Stimulated activated CD4-positive, alpha-beta T cell treated with anti-CD3 and anti-CD28 coated beads, Interleukin-1b, Interleukin-23, amount 100 ng/mL, for 1 hour (primary cell): Measurements from ENCODE around the gene FTO.

Experiments
- DNase-seq, 2 donors: peaks; one replicate each; pipeline ENCODE4 v3.0.0-alpha.2; 2020; ENCODE audit warnings: low read depth in 2 of 2

Gene FTO

DNA sequence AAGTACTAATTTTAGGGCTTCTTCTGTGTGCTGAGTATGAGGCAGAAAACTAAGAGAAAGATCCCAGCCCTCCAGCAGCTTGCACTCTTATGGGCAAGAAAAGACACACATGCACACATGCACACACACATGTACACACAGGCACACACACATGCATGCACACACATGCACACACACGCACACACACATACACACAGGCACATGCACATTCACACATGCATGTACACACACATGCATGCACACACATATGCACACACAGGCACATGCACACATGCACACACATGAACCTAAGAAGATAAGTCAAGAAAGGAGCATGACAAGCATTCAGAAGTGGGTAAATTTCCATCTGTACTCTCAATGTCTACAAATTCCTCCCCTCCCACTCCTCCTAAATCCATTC lies 452.4 kb downstream of the FTO start:
- DNase-seq, result no peak

DNA sequence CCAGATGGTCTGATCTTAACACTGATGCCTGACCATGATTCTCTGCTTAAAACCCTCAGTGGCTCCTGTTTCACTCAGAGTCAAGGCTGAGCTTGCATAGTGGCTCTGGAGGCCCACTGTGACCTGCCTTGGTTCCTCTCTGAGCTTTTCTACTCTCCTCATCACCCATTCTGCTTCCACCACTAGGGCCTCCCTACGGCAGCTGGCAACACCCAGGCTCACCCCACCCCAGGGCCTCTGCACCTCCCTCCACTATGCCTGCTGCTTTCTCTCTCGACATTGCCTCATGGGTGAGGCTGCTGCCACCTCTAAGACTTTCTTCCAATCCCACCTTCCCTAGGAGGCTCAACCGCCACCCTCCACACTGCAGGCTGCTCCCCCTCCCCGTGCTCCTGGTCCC lies 455.0 kb downstream of the FTO start:
- no peak for DNase-seq

DNA sequence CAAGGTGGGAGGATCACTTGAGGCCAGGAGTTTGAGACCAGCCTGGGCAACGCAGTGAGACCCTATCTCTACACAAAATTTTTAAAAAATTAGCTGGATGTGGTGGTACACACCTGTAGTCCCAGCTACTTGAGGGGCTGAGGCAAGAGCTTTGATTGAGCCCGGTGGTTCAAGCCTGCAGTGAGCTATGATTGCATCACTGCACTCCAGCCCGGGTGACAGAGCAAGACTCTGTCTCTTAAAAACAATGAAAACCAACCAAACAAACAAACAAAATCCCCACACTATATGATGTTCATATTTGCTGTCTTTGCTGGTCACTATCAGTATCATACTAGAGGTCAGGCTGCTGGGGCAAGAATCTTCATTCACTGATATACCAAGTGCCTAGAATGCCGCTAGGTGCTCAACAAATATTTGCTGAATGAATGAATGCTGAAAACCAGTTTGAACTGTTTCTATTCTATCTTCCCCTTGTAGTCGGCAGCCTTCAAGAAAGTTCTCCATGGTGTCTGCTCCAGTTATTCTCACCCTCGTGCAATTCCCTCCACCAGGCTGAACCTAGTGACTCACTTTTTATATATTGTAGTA lies 455.6 kb downstream of the FTO start:
- DNase-seq, result no peak

DNA sequence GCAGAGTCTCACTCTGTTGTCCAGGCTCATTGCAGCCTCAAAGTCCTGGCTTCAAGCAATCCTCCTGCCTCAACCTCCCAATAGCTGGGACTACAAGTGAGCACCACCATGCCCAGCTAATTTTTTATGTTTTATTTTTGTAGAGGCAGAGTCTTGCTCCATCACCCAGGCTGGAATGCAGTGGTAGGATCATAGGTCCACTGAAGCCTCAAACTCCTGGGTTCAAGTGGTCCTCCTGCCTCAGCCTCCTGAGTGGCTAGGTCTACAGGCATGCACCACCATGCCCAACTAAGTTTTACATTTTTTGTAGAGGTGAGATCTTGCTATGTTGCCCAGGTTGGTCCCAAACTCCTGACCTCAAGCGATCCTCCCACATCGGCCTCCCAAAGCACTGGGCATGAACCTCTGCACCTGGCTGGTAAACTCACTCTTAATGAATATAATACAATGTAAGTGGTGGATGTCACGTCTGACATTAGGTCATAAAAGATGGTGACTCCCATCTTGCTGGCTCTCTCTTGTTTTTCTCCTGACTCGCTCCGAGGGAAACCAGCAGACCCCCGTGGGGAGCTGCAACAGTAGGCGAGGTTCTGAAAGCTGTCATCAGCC lies 456.4 kb downstream of the FTO start:
- no peak for DNase-seq

DNA sequence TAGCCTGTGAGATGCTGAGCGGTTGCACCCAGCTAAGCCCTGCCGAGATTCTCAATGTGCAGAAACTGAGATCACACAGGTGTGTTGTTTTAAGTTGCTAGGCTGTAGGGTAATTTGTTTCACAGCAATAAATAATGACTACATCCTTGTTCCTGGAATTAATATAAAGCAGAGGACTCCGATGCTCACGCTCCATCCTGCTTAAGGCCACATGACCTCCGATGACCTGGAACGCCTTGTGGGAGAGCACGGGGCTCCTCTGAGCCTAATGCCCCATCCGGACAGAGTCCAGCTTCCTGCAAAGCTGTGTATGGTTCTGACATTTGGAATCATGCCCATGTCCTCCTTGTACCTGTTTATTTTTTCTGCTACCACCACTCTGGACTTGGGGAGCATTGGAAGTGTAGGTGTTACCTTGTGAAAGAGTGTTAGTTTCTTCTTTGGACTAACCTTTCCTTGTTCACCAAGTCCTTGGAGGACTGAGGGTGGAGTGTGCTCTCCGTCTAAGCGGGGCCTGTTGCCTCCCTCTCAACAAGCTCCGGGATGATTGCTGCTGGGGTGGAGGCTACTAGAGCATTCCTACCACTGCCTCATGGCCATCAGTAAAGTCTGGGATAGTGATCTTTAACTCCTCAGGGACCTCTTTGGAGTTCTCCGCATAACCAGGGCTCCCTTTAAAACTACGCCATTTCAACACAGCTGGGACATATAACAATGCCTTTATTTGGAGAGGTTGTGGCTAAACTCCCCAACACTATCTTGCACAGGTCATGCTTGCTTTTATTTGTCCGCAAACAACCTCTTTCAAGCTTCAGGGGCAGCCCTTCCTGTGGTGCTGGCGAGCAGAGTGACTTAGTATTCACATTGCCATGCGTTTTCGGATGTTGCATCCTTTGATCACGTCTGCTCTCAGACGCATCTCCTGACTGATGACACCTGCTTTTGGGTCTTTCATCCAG lies 457.3 kb downstream of the FTO start:
- DNase-seq, result no peak

DNA sequence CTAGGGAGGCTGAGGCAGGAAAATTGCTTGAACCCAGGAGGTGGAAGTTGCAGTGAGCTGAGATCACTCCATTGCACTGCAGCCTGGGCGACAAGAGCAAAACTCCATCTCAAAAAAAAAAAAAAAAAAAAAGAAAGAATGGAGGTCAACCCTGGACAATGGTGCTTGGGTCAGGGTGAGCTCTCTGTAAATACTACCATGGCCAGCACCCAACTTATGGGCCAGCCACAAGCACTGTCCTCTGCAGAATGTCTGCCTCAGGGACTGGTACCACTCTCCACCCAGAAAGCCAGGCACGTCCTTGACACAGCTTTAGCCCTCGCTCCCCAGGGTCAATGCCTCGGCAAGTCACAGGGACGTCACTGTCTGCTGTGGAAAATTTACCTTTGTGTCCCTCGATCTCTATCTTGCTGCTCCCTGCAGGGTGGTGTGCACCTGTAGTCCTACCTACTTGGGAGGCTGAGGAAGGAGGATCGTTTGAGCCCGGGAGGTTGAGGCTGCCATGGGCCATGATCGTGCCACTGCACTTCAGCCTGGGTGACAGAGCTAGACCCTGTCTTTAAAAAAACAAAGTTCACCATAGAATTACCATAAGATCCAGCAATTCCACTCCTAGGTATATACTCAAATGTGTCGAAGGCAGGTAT lies 459.4 kb downstream of the FTO start:
- DNase-seq, result no peak

DNA sequence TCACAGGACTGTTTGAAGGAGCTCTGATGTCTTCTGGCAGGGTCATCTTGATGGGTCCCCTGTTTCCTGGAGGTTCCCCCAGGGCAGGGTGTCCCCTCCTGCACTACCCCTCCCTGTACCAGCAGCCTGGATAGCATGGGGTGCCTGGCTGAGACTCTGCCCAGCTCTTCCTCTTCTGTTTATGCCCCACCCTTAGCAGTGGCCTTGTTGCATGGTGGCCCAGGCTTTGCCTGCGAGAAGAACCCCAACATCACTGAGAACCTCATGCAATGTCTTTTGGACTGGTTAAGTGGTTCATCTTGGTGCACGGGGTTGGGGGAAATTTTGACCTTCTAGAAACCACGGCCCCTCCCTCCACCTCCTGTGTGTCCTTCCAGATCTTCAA lies 460.8 kb downstream of the FTO start:
- DNase-seq, result no peak

DNA sequence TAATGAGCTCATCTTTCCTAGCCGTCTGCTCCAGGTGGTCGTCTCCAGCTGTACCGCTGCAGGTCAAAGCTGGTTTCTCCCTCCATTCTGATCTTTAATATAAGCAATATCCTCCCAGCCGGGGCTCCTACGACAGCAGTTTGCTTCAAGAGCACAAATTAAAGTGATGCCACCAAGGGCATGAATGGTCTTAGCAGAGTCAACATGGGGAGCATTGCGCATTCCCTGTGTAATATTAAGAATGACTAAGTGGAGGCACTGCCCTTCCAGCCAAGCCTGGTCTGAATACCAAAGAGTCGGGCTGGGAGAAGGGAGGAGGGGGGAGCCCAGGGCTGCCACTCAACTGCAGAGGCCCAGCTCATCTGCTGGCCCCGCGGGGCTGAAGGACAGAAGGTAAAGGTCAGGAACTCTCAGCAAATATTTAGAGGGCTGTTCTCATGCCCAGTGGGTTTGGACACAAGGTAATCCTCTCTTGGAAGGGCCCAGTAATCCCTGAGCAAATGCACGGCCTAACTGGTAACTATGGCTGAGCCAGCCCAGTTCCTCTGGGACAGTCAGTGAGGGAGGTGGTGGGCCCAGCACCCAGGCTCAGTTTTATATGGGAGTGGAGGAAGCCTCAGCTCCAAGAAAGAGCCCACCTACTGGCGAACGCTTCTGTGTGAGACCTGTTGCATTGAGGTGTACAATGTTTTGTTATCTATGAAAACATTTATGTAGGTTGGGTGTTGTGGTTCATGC lies 461.4 kb downstream of the FTO start:
- no peak for DNase-seq

DNA sequence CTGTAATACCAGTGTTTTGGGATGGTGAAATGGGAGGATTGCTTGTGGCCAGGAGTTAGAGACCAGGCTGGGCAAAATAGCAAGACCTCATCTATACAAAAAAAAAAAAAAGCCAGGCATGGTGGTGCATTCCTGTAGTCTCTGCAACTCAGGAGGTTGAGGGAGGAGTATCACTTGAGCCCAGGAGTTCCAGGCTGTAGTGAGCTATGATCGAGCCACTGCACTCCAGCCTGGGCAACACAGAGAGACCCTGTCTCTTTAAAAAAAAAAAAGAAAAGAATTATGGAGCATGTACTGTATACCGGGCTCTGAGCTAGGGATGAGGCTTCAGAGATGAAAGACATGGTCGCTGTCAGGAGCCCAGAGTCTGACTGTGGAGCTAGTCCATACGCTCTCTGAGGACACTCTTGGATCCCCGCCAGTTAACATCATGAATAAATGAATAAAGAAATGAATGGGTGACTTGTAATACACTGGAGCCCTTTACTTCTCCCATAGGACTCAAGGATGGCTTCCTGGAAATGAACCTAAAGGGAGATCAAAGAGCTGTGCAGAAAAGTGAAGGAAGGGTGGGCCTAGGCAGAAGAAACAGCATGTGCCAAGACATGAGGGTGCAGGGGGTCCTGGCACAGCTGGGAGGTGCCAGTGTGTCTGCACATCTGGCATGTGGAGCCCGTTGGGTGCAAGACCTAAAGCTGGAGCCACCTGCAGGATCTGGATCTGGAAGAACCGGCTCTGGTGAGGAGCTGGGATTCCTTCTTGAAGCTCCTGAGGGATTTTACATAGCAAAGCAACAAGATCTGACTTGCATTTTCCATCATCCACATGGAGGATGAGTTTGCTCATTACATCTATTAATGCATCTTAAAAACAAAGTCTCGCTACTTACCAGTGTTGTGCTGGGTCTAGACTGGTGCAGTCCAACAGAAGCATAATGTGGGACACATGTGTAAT lies 462.2 kb downstream of the FTO start:
- no peak for DNase-seq

DNA sequence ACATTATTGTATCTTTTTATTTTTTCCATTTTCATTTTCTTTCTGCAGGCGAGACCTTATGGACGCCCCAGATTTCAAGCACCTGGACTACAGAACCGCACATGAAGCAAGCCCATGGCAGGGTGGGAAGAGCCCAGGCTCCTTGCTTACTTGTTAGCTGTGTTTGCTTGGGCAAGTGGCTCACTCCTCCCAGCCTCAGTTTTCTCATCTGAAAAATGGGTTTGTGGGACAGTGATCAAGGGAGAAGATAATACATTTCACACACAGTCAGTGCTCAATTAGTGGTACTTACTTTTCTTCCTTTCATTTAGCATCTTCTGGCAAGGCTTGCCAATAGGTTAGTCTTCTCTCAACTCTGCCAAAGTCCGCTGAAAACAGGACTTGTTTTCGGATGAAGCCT lies 465.2 kb downstream of the FTO start:
- no peak for DNase-seq

DNA sequence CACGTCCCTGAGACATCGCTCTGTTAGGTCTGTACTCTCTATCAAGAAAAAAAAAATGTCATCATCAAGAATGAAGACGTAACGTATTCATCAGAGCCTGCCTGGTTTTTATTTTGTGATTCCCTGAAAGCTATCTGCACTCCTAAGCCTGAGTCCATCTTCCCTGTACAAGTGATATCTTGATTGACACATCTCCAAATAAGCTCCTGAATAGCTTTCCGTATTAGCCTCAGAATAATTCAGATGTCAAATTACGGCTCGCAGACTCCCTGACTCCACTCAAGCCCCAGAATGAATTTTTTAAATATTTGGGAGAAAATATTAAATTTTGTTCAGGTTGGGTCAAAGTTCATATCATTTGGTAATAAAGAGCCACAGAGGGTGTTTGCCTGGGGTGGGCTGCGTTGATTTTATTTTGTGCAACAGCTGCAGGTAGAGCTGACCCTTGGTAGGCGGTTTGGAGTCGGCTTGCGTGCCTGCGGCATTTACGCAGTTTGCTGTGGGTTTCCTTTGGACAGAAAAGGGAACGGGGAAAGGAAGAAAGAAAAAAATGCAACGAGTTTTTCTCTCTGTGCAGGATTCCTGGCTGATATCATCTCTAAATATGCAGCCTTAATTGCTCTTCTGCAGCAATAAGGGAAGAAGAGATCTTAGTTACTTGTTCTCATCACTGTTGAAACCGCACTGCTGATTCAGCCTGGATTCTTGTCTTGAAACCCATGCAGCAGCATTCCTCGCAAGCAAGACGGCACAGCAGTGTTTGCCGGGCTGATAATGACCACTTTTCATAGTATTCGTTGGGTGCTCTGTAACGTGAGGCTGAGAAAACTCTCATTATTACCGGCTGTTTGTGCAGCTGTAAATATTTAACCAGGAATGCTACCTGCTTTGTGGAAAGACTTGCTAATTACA lies 467.9 kb downstream of the FTO start:
- no peak for DNase-seq

DNA sequence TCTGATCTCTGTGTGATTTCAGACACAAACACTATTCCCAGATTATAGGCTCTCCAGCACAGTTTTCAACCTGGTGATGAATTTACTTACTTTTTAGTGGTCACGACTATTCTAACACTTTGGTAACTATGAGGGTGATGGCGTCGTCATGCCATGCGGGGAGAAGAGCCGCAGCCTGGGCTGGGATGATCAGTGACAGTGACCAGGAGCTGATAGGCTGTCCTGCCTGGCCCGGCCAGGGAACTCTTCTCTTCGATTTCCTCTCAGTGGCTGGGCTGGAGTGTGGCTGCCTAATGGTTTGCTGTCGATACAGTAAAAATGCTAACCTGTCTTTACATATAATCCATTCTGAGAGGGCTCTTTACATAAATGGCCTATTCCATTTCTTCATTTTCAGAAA lies 469.5 kb downstream of the FTO start:
- no peak for DNase-seq

DNA sequence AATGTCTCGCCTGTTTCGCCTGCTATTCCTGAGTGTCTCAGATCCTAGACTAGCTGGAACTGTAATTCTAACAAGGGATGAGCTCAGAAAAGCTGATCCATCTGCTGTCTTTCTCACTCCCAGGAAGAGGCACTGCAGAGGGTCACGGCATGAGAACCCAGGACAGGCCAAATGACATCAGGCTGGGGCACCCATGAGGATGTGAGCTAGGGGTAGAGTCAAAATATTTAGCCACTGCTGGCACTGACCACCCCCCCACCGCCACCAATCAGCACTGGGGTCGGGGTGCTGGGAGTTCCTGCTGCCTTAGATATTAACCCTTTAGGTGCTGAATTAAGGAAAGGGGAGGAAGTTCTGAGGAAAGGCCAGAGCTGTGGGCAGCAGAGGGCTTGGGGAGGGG lies 470.2 kb downstream of the FTO start:
- no peak for DNase-seq

DNA sequence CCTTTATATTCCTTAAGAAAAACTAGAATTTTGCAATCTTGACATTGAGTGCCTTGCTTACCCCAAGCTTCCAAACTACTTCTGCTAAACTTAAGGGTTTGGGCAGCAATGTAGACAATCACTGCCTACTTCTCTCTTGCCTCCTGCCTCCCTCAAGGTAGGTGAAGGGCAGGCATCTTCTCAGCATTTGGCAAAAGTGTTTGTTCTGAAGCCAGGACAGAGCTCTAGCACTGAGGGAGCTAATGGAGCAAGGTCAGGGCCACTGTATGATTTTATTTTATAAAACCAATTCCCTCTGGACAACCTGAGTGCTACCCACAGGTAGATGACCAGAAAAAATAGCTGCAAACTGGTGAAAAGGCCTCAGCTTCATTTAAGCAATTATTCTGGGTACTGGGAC lies 470.8 kb downstream of the FTO start:
- no peak for DNase-seq

DNA sequence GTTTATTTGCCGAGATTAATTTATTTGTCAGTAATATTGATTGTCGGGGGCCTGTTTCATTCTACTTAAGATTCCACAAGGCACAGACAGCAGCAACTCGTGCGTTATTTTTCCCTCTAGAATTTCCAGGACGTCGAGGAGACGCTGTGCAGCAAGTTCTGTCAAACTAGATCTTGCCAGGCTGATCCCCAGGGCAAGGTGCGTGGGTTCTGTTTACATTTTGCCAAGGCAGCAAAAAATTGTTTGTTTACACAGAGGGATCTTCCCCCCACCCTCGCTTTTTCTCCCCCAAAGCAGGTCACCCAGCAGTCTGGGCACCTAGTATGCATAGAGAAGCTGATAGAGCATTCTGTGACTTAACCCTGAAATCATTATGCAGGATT lies 471.2 kb downstream of the FTO start:
- no peak for DNase-seq

DNA sequence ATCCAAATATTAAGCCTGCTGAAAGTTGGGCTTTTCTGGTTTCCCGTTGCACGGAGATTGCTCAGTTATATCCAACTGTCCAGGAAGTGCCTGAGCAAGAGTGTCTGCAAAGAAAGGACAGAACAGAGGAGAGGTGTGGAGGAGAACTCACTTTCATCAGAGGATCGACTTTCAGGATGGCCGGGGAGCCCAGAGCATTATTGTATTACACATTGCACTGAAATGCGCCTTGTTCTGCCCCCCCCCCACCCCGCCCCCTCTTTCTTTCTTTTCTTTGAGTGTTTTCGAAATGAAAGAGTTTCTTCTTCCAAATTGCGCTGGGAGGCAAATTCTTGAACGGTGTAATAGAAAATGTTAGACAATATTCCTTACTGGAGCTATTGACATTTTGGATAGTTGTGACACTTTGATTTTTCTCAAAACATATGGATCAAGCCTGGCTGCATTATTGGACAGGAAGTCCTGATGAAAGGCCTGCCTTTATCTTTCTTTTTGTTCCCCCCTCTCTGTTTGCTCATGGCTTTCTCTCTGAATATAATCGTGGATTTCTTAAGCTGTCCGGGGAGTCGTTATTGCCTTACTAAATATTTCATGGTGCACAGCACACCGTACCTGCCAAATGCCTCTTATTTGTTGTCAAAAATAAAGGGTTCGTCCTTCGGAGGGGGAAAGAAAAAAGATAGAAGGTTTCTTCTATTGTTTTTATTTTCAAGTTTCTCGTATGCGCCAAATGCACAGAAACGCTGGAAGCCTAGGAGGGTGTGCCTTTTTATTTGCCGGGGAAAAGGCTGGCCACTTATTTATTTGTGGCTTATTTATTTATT lies 471.8 kb downstream of the FTO start:
- no peak for DNase-seq

DNA sequence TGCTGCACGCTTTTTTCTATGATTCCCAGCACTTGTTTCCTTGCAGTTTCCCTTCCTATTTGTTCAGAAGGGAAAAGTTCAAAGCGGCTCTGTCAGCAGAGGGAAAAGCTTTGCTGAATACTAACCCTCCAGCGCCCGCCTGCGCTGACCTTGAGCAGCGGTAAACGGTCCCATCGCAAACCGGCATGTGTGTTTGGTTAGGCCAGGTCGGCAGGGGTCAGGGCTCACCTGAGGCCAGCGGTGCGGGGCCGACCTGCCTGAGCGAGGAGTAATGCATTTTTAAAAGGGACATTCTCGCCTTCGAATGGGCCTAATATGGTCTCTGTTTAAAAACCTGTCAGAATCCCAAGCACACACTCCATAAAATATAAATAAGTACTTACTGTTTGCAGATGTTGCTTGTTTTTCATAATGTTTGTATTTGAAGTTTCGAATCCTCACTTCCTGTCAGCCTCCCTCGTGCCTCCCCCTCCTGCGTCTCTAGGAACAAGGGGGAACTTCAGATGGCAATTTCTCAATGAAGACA lies 472.5 kb downstream of the FTO start:
- no peak for DNase-seq

DNA sequence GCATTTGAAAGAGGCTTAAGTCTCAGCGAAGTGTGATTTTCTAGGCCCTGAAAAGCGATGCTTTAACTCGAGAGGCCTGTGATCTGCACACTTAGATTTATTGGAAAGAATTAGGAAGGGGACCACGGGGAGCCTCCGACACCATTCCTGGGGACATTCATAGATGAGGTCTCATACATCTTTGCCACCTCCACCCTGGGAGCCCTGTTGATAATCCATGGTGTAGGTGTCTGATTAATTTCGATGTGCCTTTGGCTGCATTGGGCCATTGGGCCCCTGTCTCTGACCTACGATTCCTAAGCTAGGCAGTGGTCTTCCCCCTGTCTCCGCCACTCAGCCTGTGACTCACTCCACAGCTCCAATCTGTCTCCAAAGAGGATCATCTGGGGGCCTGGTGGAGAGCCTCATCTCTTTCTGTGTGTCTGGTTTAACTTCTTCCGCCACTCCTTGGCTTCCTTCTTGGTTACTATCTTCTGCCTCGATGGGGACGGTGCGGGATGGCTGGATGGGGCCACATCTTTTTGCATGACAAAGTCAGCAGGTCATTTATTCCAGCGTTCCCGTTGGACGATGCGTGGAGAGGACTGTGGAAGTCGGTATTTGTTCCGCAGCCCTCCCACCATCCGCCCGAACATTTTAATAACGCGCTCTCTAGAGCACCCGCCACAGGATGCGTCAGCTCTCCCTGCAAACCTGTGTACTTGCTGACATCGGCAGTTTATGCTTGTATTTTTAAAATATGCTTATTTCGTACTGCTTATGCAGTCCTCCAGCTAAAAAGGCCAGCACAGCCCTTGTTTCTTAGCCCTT lies 473.3 kb downstream of the FTO start:
- no peak for DNase-seq
